HEK293 (cell line): Measurements from ENCODE around the gene CNOT2.

ENCODE experiments used
- CTCF ChIA-PET: fragments of 350-600 bp; formaldehyde crosslinking; extraction: SDS; loops from one replicate; lab custom pipeline; 2021; ENCODE audit warnings: antibody characterized with exemption; lab: Yijun Ruan, JAX
- POLR2A ChIA-PET: fragments of 300-600 bp; formaldehyde crosslinking; extraction: SDS; loops from one replicate; lab custom pipeline; 2020; ENCODE audit warnings: antibody characterized with exemption, inconsistent platforms; lab: Yijun Ruan, JAX
- H3K27ac ChIP-seq: fragments of 200-500 bp; sonication (Bioruptor generic); 2 replicates; pipeline ENCODE4 v1.5.1; 2014; ENCODE audit warnings: low read depth, low read length, control low read depth, inconsistent platforms; ENCODE audit errors: extremely low read depth
- H3K36me3 ChIP-seq, 2 experiments: fragments of 200-500 bp in 1 of 2; sonication (Bioruptor generic) in 1 of 2; 1 replicate in 1 of 2; 2 replicates in 1 of 2; pipeline ENCODE4 v1.5.1; 2014 to 2017; ENCODE audit warnings: inconsistent platforms in 2 of 2, low read length in 2 of 2; ENCODE audit not compliant: control insufficient read depth in 2 of 2, insufficient read depth in 1 of 2
- H3K4me1 ChIP-seq: fragments of 200-500 bp; sonication (Bioruptor generic); 2 replicates; pipeline ENCODE4 v1.5.1; 2014; ENCODE audit warnings: mild to moderate bottlenecking, low read length, inconsistent platforms; ENCODE audit not compliant: control insufficient read depth, insufficient read depth
- H3K4me3 ChIP-seq: 2 replicates; pipeline ENCODE4 v1.5.1; 2011; ENCODE audit warnings: low read depth, mild to moderate bottlenecking, control low read depth, low read length, moderate library complexity
- H3K9me3 ChIP-seq: fragments of 200-500 bp; sonication (Bioruptor generic); 2 replicates; pipeline ENCODE4 v1.5.1; 2014; ENCODE audit warnings: low read depth, low read length, inconsistent platforms; ENCODE audit not compliant: control insufficient read depth, insufficient read depth
- ELK4 ChIP-seq: IDR thresholded peaks from 2 replicates; pipeline ENCODE4 v1.6.1; 2011; ENCODE audit warnings: mild to moderate bottlenecking, low read depth, low read length, borderline replicate concordance
- HOXA7 ChIP-seq: sonication (generic); formaldehyde crosslinking; IDR thresholded peaks from 2 replicates; pipeline ENCODE4 v1.8.1; 2022; ENCODE audit warnings: missing genetic modification reagents, borderline replicate concordance
- PATZ1 ChIP-seq: fragments of 450-650 bp; formaldehyde crosslinking; IDR thresholded peaks from 2 replicates; pipeline ENCODE4 v1.5.1; 2016; ENCODE audit warnings: missing biosample characterization, missing genetic modification characterization
- PBX3 ChIP-seq: sonication (generic); formaldehyde crosslinking; IDR thresholded peaks from 2 replicates; pipeline ENCODE4 v1.8.1; 2022; ENCODE audit warnings: mild to moderate bottlenecking, moderate library complexity, missing genetic modification reagents
- PRDM2 ChIP-seq: fragments of 450-650 bp; formaldehyde crosslinking; IDR thresholded peaks from 2 replicates; pipeline ENCODE4 v1.5.1; 2016; ENCODE audit warnings: missing biosample characterization, missing genetic modification characterization, borderline replicate concordance
- ZBTB11 ChIP-seq: fragments of 450-650 bp; formaldehyde crosslinking; conservative IDR thresholded peaks from 2 replicates; pipeline ENCODE4 v1.5.1; 2016; ENCODE audit warnings: low read depth, missing biosample characterization, missing genetic modification characterization
- ZBTB17 ChIP-seq: fragments of 450-650 bp; formaldehyde crosslinking; IDR thresholded peaks from 2 replicates; pipeline ENCODE4 v1.5.1; 2016; ENCODE audit warnings: missing biosample characterization, missing genetic modification characterization
- ZBTB20 ChIP-seq: fragments of 450-650 bp; formaldehyde crosslinking; IDR thresholded peaks from 2 replicates; pipeline ENCODE4 v1.5.1; 2016; ENCODE audit warnings: missing biosample characterization, missing genetic modification characterization
- ZBTB7A ChIP-seq: fragments of 450-650 bp; formaldehyde crosslinking; IDR thresholded peaks from 2 replicates; pipeline ENCODE4 v1.5.1; 2016; ENCODE audit warnings: low read depth, missing biosample characterization, missing genetic modification characterization
- ZBTB8A ChIP-seq: fragments of 450-650 bp; formaldehyde crosslinking; IDR thresholded peaks from 2 replicates; pipeline ENCODE4 v1.5.1; 2016; ENCODE audit warnings: missing biosample characterization, missing genetic modification characterization
- ZNF157 ChIP-seq: fragments of 450-650 bp; formaldehyde crosslinking; IDR thresholded peaks from 2 replicates; pipeline ENCODE4 v1.5.1; 2016; ENCODE audit warnings: missing biosample characterization, missing genetic modification characterization
- ZNF266 ChIP-seq: fragments of 450-650 bp; formaldehyde crosslinking; IDR thresholded peaks from 2 replicates; pipeline ENCODE4 v1.5.1; 2016; ENCODE audit warnings: missing biosample characterization, missing genetic modification characterization, low read depth
- ZNF311 ChIP-seq: fragments of 450-650 bp; formaldehyde crosslinking; IDR thresholded peaks from 2 replicates; pipeline ENCODE4 v1.5.1; 2017; ENCODE audit warnings: missing biosample characterization, missing genetic modification characterization, borderline replicate concordance
- ZNF366 ChIP-seq: fragments of 450-650 bp; formaldehyde crosslinking; conservative IDR thresholded peaks from 2 replicates; pipeline ENCODE4 v1.5.1; 2016; ENCODE audit warnings: missing biosample characterization, missing genetic modification characterization
- ZNF473 ChIP-seq: fragments of 450-650 bp; formaldehyde crosslinking; IDR thresholded peaks from 2 replicates; pipeline ENCODE4 v1.5.1; 2017; ENCODE audit warnings: missing biosample characterization, missing genetic modification characterization
- ZNF558 ChIP-seq: fragments of 450-650 bp; formaldehyde crosslinking; IDR thresholded peaks from 2 replicates; pipeline ENCODE4 v1.5.1; 2016; ENCODE audit warnings: missing biosample characterization, missing genetic modification characterization
- ZNF596 ChIP-seq: fragments of 450-650 bp; IDR thresholded peaks from 2 replicates; pipeline ENCODE4 v1.5.0; 2018; ENCODE audit warnings: missing biosample characterization, mild to moderate bottlenecking, missing genetic modification characterization, moderate library complexity
- ZNF658 ChIP-seq: fragments of 450-650 bp; formaldehyde crosslinking; IDR thresholded peaks from 2 replicates; pipeline ENCODE4; 2016; ENCODE audit warnings: missing biosample characterization, missing genetic modification characterization
- ZNF777 ChIP-seq: fragments of 450-650 bp; formaldehyde crosslinking; IDR thresholded peaks from 2 replicates; pipeline ENCODE4 v1.5.1; 2017; ENCODE audit warnings: missing biosample characterization, missing genetic modification characterization, borderline replicate concordance
- ZNF791 ChIP-seq: fragments of 450-650 bp; formaldehyde crosslinking; IDR thresholded peaks from 2 replicates; pipeline ENCODE4 v1.5.1; 2016; ENCODE audit warnings: missing biosample characterization, missing genetic modification characterization

Gene CNOT2

GRCh38 chr12:70221626-70222025, 21.6 kb upstream of the CNOT2 start (continued):
- TF ChIP-seq PRDM2 (tag by site-specific recombination) (no peak), ZBTB20 (no peak), PATZ1 (no peak), ZNF791 (tag by site-specific recombination) (no peak), ZNF596 (tag by site-specific recombination) (no peak), ELK4 (no peak)

- CTCF ChIA-PET = no interaction called here
- Histone ChIP-seq H3K9me3 (no peaks in the 10 kb centered on the region), H3K27ac (no peak overlapping the region), H3K36me3 (no peaks in the 10 kb centered on the region), H3K4me3 (no peak overlapping the region), H3K4me1 (no peaks in the 10 kb centered on the region)
- TF ChIP-seq ZBTB7A (tag by site-specific recombination) (no peak), ZNF157 (tag by site-specific recombination) (no peak), ZBTB8A (tag by site-specific recombination) (no peak), HOXA7 (no peak), ZNF366 (no peak), ZNF558 (tag by site-specific recombination) (no peak), ZNF777 (tag by site-specific recombination) (no peak), ZBTB11 (no peak), ZBTB17 (tag by site-specific recombination) (no peak), ZNF311 (no peak), ZNF658 (tag by site-specific recombination) (no peak), ZNF266 (tag by site-specific recombination) (no peak), PBX3 (CRISPR knock-in tag) (no peak), ZNF473 (tag by site-specific recombination) (no peak)
- POLR2A ChIA-PET = no interaction called here
These were observed 15.3 kb upstream of the CNOT2 start for GRCh38 chr12:70227911-70228310.
